Measurements from ENCODE around the gene TRIM14.

DNA sequence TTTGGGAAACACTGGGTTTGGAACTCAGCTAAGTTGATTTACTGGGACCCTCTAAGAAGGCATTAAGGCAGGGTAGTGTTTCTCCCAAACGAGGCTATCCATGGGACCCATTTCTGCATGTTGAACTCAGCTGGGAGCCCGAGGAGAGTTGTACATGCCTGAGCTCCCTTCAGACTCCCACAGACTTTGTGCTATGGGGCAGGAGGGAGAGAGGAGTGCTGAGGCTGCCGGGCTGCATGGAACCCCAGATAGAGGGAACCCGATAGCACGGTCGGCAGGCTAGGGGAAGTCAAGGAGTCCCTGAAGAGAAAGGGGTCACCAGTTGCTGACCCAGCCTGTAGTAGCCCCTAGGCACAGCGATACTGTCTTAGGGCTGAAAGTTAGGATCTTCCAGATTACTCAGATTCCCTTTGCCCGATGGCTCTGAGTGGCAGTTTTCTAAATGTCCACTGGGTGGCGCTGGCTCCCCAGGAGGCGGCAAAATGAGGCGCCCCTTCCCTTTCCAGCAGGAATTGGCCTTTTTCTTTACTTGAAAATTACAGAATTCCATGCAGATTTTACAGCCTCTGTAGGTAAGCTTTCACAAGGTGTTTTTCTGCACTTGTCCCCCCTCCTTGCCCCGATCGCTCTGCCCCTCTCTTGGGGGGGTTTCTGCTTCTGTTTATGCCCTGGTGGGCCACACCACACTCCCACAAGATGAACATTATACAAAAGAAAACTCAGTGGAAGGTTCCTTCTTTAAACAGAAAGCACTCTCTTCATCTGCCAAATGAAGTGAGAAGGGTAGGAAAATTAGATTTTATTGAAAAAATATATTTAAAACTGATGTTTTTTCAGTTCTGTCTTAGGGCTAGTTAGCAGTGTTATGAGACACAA, 44.7 kb downstream of the TRIM14 start:
- TF ChIP-seq, protein P1, sequence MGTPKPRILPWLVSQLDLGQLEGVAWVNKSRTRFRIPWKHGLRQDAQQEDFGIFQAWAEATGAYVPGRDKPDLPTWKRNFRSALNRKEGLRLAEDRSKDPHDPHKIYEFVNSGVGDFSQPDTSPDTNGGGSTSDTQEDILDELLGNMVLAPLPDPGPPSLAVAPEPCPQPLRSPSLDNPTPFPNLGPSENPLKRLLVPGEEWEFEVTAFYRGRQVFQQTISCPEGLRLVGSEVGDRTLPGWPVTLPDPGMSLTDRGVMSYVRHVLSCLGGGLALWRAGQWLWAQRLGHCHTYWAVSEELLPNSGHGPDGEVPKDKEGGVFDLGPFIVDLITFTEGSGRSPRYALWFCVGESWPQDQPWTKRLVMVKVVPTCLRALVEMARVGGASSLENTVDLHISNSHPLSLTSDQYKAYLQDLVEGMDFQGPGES (IDR thresholded peaks at IDR 0.05) = no peak
- no peak for TF ChIP-seq EGR1 (IDR thresholded peaks at IDR 0.05; ENCODE audit: borderline replicate concordance in 1 of 2, low read depth in 2 of 2, low read length in 2 of 2)
- no peak for TF ChIP-seq SREBF2 (IDR thresholded peaks at IDR 0.05; ENCODE audit: low read length)
- TF ChIP-seq GABPA (IDR thresholded peaks at IDR 0.05; ENCODE audit: low read depth) = no peak
- no peak for TF ChIP-seq FOS (IDR thresholded peaks at IDR 0.05; ENCODE audit: borderline replicate concordance, extremely low read depth, insufficient read length)
- TF ChIP-seq CBX5 (IDR thresholded peaks at IDR 0.05; ENCODE audit: low read depth) = no peak
- TF ChIP-seq FOXK2 (IDR thresholded peaks at IDR 0.05) = no peak
- TF ChIP-seq, protein P2, sequence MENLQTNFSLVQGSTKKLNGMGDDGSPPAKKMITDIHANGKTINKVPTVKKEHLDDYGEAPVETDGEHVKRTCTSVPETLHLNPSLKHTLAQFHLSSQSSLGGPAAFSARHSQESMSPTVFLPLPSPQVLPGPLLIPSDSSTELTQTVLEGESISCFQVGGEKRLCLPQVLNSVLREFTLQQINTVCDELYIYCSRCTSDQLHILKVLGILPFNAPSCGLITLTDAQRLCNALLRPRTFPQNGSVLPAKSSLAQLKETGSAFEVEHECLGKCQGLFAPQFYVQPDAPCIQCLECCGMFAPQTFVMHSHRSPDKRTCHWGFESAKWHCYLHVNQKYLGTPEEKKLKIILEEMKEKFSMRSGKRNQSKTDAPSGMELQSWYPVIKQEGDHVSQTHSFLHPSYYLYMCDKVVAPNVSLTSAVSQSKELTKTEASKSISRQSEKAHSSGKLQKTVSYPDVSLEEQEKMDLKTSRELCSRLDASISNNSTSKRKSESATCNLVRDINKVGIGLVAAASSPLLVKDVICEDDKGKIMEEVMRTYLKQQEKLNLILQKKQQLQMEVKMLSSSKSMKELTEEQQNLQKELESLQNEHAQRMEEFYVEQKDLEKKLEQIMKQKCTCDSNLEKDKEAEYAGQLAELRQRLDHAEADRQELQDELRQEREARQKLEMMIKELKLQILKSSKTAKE (IDR thresholded peaks at IDR 0.05; ENCODE audit: low read depth, poor library complexity, severe bottlenecking) = peak; percentile 24
- TF ChIP-seq, protein P3, sequence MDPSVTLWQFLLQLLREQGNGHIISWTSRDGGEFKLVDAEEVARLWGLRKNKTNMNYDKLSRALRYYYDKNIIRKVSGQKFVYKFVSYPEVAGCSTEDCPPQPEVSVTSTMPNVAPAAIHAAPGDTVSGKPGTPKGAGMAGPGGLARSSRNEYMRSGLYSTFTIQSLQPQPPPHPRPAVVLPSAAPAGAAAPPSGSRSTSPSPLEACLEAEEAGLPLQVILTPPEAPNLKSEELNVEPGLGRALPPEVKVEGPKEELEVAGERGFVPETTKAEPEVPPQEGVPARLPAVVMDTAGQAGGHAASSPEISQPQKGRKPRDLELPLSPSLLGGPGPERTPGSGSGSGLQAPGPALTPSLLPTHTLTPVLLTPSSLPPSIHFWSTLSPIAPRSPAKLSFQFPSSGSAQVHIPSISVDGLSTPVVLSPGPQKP (IDR thresholded peaks at IDR 0.05; ENCODE audit: low read depth, low read length) = no peak
- TF ChIP-seq NFYB (IDR thresholded peaks at IDR 0.05; ENCODE audit: insufficient read depth, low read depth, low read length) = no peak
- TF ChIP-seq TCF7 (IDR thresholded peaks at IDR 0.05; ENCODE audit: borderline replicate concordance) = no peak
- TF ChIP-seq, protein P4, sequence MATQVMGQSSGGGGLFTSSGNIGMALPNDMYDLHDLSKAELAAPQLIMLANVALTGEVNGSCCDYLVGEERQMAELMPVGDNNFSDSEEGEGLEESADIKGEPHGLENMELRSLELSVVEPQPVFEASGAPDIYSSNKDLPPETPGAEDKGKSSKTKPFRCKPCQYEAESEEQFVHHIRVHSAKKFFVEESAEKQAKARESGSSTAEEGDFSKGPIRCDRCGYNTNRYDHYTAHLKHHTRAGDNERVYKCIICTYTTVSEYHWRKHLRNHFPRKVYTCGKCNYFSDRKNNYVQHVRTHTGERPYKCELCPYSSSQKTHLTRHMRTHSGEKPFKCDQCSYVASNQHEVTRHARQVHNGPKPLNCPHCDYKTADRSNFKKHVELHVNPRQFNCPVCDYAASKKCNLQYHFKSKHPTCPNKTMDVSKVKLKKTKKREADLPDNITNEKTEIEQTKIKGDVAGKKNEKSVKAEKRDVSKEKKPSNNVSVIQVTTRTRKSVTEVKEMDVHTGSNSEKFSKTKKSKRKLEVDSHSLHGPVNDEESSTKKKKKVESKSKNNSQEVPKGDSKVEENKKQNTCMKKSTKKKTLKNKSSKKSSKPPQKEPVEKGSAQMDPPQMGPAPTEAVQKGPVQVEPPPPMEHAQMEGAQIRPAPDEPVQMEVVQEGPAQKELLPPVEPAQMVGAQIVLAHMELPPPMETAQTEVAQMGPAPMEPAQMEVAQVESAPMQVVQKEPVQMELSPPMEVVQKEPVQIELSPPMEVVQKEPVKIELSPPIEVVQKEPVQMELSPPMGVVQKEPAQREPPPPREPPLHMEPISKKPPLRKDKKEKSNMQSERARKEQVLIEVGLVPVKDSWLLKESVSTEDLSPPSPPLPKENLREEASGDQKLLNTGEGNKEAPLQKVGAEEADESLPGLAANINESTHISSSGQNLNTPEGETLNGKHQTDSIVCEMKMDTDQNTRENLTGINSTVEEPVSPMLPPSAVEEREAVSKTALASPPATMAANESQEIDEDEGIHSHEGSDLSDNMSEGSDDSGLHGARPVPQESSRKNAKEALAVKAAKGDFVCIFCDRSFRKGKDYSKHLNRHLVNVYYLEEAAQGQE (IDR thresholded peaks at IDR 0.05; ENCODE audit: low read depth, low read length) = no peak
- no peak for TF ChIP-seq NR2F1 (conservative IDR thresholded peaks at IDR 0.05)
- no peak for TF ChIP-seq JUND (IDR thresholded peaks at IDR 0.05; ENCODE audit: low read depth, low read length)
